Measurements from ENCODE around the gene CYP2F1.
"Not testable (repeated sequence)": the region's sequence is repeated elsewhere in the genome, so short reads cannot be mapped to it uniquely, and the experiment has no call there.

The CYP2F1 gene, protein sequence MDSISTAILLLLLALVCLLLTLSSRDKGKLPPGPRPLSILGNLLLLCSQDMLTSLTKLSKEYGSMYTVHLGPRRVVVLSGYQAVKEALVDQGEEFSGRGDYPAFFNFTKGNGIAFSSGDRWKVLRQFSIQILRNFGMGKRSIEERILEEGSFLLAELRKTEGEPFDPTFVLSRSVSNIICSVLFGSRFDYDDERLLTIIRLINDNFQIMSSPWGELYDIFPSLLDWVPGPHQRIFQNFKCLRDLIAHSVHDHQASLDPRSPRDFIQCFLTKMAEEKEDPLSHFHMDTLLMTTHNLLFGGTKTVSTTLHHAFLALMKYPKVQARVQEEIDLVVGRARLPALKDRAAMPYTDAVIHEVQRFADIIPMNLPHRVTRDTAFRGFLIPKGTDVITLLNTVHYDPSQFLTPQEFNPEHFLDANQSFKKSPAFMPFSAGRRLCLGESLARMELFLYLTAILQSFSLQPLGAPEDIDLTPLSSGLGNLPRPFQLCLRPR

DNA sequence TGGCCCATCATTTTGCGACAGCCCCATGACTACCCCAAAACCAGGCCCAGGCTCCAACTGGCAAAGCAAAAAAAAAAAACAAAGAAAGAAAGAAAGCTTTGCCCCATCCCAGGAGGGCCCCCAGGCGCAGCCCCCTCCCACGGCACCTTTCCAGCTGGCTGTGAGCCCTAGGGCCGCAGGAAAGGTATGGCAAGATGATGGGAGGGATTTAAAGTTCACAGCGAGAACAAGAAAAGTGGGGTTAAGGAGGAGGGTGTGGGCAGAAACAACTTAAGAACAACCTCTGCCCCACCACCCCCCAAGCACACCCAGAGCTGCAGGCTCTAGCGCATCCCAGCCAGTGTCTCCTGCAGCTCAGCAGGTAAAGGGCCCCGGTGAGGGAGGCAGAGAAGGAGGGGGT lies at the start of gene CYP2F1:
TSS of gene CYP2F1 (plus strand) at position 301 of the 400 bp plus-strand sequence. CDS start 1,757 bp downstream, outside the sequence.
- no peak for DNase-seq (ENCODE audit: low read depth)

DNA sequence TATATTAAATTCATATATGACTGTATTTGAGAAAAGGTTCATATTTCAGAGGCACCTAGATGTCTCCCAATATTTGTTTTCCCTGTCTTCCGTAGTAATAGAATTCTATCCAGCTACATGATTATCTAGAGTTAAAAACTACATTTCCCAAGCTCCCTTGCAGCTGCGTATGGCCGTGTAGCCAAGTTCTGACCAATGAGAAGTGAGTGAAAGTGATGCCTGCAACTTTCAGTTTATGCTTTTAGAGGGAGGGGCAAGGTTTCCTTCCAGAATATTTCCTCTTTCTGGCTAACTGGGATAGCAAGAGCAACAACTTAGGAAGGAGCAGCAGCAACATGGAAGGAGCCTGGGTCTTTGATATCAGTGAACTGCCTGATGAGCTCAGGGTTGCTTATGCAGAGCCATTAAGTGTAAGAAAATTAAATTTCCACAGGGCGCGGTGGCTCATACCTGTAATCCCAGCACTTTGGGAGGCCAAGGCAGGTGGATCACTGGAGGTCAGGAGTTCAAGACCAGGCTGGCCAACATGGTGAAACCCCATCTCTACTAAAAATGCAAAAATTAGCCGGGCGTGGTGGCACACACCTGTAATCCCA lies 49.2 kb upstream of the CYP2F1 start:
- DNase-seq (ENCODE audit: low read depth) = no peak

DNA sequence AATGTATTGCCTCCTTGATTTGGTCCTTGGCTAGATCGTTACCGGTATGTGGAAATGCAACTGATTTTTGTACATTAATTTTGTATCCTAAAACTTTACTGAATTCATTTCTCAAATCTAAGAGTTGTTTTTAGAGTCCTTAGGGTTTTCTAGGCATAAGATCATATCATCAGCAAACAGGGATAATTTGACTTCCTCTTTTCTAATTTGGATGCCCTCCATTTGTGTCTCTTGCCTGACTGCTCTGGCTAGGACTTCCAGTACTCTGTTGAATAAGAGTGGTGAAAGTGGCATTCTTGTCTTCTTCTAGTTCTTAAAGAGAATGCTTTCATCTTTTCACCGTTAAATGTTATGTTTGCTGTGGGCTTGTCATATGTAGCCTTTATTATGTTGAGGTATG lies 37.9 kb upstream of the CYP2F1 start:
- no peak for DNase-seq (ENCODE audit: low read depth)

DNA sequence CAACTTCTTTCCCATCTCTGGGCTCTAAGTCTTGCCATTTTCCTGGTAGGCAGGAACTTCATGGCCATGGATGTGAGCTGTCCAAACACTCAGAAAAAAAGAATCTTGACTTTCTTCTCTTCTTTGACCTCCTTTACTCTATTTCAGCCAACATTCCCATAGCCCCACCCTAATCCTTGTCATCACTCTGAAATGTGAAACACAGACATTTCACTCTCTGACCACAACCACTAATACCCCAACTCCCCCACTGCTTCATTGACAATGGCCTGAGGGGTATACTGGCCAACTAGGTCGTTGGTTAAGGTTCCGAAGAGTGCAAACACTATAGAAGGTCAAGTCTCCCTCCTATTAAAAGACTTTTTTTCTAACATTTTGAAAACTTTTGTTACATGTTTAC lies 30.7 kb upstream of the CYP2F1 start:
- no peak for DNase-seq (ENCODE audit: low read depth)

DNA sequence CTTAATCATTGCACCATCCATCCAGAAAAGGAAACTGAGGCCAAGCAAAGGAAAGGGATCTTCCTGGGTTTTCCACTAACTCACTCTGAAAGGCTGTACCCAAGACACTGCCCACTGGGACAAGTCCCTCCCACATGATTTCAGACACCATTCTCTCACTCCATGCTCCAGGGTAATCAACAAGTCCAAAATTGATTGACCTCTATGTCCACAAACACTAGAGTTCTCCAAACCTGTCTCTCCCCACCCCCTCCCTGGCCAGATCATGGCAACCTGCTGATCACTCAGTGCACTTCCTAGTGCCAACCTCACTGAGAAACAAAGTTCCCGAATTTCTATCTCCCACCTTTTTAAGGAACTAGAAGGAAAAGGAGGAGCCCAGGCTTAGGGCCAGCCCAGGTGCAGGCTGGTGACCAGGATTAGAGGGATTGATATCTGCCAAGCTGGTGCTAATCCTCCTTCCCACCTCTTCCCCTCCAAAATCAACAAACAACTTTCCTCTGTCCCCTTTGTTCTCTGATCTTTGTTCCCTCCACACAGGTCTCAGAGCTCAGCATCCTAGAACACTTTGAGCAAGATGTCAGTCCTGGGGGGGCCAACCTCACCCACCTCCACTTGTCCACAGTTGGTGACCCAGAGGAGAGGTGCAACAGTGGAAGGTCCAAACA lies 28.4 kb upstream of the CYP2F1 start:
- no peak for DNase-seq (ENCODE audit: low read depth)

DNA sequence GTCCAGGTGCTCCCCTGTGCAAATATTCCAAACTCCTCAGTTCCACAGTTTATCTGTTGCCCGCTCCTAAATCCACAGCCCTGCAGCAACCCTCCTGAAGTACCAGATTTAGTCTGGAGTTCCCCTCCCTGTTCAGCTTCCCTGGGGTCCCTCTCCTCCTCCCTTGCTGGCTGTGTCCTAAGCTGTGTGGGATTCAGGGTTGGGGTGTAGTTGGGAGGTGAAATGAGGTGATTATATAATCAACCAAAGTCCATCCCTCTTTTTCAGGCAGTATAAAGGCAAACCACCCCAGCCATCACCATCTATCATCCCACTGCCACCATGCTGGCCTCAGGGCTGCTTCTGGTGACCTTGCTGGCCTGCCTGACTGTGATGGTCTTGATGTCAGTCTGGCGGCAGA lies 26.1 kb upstream of the CYP2F1 start, which contains the start of gene CYP2A13:
TSS of gene CYP2A13 (plus strand) at position 301 of the 400 bp plus-strand sequence. CDS start at position 322, 21 bp downstream.
- no peak for DNase-seq (ENCODE audit: low read depth)

DNA sequence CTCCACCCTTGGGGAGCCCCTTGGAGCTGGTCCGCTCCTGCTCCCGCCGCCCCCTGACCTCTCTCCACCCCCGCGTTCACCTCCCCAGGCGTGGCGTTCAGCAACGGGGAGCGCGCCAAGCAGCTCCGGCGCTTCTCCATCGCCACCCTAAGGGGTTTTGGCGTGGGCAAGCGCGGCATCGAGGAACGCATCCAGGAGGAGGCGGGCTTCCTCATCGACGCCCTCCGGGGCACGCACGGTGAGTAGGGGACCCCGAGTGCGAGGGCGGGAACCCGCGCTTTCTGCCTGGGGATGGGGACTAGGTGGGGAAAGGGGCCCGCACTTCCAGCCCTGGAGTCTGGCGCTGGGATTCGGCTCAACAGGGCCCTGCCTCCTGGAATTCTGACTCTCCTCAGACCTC lies 24.3 kb upstream of the CYP2F1 start:
- no peak for DNase-seq (ENCODE audit: low read depth)

DNA sequence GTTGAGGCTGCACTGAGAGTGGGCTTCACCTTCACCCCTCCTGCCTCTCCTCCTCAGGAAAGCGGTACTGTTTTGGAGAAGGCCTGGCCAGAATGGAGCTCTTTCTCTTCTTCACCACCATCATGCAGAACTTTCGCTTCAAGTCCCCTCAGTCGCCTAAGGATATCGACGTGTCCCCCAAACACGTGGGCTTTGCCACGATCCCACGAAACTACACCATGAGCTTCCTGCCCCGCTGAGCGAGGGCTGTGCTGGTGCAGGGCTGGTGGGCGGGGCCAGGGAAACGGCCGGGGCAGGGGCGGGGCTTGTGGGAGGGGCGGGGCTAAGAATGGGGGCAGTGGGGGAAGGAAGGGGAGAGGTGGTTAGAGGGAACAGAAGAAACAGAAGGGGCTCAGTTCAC lies 18.5 kb upstream of the CYP2F1 start:
- no peak for DNase-seq (ENCODE audit: low read depth)

DNA sequence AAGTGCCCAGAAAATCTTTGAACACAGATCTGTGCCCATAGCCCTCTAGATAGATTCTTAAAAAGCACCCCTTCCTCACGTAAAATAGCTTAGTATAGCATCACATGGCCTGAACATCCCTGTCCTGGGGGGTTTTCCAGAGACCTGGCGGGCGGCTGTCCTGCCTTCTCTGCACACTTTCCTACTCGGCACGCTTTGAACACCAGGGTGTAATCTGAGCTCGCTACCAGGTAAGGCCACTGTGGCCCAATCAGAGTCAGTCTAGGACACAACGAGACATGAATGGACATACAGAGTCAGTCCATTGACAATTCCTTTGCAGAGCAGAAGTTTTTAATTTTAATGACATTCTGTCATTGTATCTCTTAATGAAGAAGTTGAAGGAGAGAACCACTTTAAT lies 17.9 kb upstream of the CYP2F1 start:
- DNase-seq (ENCODE audit: low read depth) = no peak

DNA sequence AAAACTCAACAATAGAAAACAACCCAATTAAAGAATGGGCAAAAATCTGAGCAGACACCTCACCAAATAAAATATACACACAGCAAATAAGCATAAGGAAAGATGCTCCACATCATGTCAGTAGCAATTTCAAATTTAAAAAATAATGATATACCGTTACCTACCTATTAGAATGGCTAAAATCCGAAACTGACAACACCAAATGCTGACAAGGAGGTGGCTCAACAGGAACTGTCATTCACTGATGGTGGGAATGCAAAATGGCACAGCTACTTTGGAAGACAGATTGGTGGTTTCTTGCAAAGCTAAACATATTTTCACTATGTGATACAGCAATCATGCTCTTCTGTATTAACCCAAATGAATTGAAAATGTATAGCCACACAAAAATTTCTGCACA lies 16.9 kb upstream of the CYP2F1 start:
- no peak for DNase-seq (ENCODE audit: low read depth)

DNA sequence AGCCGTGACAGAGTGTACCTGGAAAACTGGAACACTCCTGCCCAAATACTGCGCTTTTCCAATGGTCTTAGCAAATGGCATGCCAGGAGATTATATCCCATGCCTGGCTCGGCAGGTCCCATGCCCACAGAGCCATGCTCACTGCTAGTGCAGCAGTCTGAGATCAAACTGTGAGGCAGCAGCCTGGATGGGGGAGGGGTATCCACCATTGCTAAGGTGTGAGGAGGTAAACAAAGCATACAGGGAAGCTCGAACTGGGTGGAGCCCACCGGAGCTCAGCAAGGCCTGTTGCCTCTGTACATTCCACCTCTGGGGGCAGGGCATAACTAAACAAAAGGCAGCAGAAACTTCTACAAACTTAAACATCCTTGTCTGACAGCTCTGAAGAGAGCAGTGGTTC lies 15.5 kb upstream of the CYP2F1 start:
- DNase-seq (ENCODE audit: low read depth) = no peak

DNA sequence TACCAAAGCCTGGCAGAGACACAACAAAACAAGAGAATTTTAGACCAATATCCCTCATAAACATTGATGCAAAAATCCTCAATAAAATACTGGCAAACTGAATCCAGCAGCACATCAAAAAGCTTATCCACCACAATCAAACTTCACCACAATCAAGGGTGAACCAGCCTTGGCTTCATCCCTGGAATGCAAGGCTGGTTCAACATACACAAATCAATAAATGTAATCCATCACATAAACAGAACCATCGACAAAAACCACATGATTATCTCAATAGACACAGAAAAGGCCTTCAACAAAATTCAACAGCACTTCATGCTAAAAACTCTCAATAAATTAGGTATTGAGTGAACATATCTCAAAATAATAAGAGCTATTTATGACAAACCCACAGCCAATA lies 12.0 kb upstream of the CYP2F1 start:
- not testable (repeated sequence) for DNase-seq (ENCODE audit: low read depth)

DNA sequence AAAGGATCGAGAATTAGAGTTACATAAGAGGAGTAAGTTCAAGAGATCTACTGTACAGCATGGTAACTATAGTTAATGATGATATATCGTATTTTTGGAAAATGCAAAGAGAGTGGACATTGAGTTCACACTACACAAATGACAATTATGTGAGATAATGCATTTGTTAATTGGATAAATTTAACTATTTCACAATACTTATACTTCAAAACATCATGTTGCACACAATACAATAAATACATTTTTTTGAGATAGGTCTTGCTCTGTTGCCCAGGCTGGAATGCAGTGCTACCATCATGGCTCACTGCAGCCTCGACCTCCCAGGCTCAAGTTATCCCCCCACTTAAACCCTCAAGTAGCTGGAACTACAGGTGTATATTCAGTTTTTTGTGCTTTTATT lies 8.1 kb upstream of the CYP2F1 start:
- DNase-seq (ENCODE audit: low read depth) = no peak

DNA sequence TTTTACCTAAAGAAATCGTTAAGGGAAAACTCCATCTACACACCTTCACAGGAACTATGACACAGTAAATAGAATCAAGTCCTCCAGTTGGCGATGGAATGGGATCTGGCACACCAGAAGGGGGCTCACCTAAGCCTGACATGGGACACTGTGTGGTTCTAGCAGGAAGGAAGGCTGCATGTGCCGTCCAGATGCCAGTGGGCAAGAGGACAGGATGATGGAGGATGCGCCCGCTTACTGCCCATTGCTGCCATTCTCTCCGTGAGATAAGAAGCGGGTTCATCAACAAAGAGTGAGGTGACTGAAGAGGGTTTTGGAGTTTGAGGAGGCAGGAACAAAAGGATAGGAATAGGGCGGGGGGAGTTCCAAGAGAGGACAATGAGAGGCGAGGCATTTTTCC lies 2.9 kb upstream of the CYP2F1 start:
- no peak for DNase-seq (ENCODE audit: low read depth)

DNA sequence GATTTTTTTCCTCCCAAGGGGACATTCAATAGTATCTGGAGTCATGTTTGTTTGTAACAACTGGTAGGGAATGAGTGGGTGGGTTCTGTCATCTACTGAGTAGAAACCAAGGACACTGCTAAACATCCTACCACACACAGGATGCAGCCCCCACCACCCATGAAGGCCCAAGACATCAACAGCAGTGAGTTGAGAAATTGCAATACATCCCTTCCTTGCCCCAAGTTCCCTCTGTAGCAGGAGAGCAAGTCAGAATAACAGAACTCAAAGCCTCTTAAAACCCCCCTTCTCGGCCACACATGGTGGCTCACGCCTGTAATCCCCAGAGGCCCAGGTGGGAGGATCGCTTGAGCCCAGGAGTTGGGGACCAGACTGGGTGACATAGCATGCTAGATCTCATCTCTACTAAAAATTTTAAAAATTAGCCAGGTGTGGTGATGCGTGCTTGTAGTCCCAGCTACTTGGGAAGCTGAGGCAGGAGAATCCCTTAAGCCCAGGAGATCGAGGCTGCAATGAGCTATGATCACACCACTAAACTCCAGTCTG lies 2.4 kb upstream of the CYP2F1 start:
- DNase-seq (ENCODE audit: low read depth) = no peak

DNA sequence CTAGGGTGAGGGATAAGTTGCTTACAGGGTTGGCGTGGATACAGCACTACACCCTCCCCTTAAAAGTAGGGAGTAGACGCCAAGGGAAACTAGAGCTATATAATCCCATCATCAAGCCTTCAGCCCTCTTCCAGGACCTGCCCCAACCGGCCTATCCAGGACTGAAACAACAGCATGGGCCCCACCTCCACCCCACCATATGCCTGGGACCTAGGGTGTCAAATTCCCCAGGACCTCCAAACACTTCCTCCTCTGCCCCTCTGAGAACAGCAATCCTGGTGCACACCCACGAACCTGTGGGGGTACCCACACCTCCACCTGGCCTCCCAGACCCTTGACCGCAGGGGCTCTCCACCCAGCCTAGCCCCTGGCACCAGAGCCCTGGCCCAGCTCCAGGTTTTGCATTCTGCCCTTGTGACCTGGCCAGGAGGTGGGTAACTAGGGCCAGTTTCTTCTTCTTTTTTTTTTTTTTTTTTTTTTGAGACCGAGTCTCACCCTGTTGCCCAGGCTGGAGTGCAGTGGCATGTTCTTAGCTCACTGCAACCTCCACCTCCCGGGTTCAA lies 1.4 kb upstream of the CYP2F1 start:
- DNase-seq (ENCODE audit: low read depth) = no peak

DNA sequence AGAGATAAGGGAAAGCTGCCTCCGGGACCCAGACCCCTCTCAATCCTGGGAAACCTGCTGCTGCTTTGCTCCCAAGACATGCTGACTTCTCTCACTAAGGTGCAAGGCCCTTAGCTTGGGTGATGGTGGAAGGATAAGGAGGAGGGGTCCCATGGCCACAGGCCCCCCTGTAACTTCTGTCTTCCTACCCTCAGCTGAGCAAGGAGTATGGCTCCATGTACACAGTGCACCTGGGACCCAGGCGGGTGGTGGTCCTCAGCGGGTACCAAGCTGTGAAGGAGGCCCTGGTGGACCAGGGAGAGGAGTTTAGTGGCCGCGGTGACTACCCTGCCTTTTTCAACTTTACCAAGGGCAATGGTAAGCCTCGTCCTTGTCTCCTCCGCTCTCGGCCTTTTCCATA lies 2.0 kb downstream of the CYP2F1 start:
- no peak for DNase-seq (ENCODE audit: low read depth)

DNA sequence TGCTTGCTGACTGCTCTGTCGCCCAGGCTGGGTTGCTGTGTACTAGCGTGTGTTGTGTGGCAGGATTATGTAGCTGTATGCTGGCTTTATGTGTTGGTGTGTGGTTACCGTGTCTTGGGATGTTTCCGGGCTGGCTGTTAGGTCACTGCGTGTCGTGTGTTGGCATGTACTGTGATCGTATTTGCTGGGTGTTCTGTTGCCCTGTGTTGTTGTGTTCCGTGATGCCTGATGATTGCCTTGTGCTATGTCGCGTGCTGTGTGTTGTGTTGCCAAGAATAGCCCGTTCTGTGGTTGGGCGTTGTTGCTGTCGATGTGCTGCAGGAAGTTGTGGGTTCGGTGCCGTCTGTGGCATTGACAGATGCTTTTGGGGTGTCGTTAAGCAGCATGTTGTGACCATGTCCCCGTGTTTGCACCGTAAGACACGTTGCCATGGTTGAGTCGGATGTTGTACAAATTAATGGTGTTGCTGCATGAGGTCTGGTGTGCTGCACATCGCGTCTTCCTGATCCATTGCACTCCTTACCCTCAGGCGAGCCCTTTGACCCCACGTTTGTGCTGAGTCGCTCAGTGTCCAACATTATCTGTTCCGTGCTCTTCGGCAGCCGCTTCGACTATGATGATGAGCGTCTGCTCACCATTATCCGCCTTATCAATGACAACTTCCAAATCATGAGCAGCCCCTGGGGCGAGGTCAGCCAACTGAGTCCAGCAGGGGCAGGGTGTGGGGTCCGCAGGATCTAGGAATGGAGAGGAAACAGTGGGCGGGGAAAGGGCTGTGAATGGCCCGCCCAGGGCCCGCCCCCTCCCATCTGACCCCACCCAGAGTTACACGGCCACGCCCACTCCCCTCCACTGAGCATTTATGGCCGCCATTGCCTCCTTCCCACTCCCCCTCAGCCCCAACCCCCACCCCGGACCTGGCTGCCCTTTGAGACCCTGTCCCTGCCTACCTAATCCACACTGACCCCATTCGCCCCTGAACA lies 7.0 kb downstream of the CYP2F1 start:
- DNase-seq (ENCODE audit: low read depth) = peak; percentile 43

DNA sequence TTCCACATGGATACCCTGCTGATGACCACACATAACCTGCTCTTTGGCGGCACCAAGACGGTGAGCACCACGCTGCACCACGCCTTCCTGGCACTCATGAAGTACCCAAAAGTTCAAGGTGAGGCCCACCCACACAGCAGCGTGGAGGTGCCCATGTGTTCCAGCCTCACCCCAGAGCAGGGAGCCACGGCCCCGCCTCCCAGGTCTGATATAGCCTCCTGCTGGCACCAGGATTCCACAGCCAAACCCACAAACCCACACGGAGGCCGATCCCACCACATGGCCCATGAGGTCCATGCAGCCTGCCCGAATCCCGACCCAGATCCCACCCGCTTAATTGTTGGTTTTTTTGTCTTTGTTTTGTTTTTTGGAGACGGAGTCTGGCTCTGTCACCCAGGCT lies 8.6 kb downstream of the CYP2F1 start:
- not testable (repeated sequence) for DNase-seq (ENCODE audit: low read depth)

DNA sequence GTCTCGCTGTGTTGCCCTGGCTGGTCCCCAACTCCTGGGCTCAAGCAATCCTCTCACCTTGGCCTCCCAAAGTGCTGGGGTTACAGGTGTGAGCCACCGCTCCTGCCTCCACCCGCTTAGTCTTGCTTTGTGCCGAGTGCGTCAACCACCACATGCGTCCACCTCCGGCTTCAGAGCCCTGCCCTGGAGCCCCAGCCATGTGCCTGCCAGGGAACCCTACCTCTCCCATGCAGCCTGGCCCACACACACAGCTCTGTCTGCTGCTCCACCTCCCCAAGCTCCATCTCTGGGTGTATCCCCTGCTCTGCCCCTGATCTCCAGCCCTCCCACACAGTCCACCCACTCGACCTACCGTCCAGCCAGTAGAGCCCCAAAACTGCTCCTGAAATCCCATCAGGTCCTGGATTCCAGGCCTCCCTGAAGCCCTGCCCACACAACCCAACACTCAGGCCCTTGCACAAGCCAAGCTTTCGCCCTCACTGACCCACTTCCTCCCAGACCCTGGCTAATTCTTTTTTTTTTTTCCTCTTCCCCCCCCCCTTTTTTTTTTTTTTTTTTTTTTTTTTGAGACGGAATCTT lies 9.6 kb downstream of the CYP2F1 start:
- DNase-seq (ENCODE audit: low read depth) = no peak

DNA sequence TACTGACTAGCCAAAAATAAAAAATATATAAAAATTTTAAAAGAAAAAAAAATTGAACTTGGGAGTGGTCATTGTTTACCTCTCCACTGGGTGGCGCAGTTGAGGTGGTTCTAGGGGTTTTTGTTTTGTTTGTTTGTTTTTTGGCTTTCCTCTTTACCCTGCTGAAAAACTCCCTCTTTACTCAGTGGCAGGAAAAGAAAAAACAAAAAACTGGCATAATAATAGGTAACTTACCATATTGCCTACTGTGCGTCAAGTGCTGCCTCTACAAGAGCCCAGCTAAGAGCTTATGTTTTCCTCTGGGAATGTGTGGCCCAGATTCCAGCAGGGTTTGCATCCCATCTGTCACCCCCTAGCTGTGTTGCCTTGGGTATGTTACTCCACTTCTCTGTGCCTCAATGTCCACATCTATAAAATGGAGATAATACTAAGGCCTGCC lies 12.6 kb downstream of the CYP2F1 start:
- DNase-seq (ENCODE audit: low read depth) = peak; percentile 51
